Activated naive CD8-positive, alpha-beta T cell (primary cell): ENCODE measurements around the gene DNAJC4.
A peak's percentile ranks its signal among the peaks of the same experiment; 100 is the strongest.

Experiments used
- H3K27ac Mint-ChIP-seq: one replicate; pipeline ENCODE4 v1.8.0; 2021; ENCODE audit warnings: mixed read lengths
- H3K27me3 Mint-ChIP-seq: one replicate; pipeline ENCODE4 v1.8.0; 2021; ENCODE audit warnings: mixed read lengths
- H3K36me3 Mint-ChIP-seq: one replicate; pipeline ENCODE4 v1.8.0; 2021; ENCODE audit warnings: mixed read lengths
- H3K4me1 Mint-ChIP-seq: one replicate; pipeline ENCODE4 v1.8.0; 2021; ENCODE audit warnings: low read depth, mixed read lengths
- H3K4me3 Mint-ChIP-seq: one replicate; pipeline ENCODE4 v1.8.0; 2021; ENCODE audit warnings: mild to moderate bottlenecking, mixed read lengths
- H3K9me3 Mint-ChIP-seq: one replicate; pipeline ENCODE4 v1.8.0; 2021; ENCODE audit warnings: low read depth, mixed read lengths

Gene DNAJC4

DNA sequence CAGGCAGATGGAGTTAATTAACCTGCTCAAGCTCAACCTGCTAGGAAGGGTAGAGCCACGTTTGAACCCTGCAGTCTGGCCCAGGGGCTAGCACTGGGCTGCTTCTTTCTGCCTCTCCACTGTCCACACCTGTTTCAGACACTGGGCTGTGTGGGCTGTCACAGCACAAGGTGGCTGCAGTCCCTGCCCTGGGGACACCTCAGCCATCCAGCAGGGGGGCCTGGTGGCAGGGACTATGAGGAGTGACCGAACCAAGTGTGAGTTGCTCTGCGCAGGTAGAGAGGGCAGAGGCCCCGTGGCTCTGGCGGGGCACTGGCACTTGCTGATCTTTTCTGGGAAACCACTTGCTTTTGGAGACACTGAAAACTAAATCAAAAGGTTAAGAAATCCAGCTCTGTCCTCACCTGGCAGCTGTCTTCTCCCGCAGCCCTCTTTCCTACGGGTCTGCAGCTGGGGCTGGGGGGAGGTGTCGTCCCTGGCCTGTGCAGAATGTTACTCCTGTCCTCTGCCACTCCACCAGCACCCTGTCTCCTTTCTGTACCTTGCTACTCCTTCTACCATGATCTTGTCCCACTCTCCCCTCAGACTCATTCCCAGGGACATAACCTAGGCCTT lies 48.3 kb downstream of the DNAJC4 start:
- peaks cover 4% of the 10 kb centered on the region for H3K4me1 Mint-ChIP-seq
- no peaks in the 10 kb centered on the region for H3K27me3 Mint-ChIP-seq
- peaks cover 3% of the 10 kb centered on the region for H3K36me3 Mint-ChIP-seq
- H3K9me3 Mint-ChIP-seq: no peaks in the 10 kb centered on the region
- H3K27ac Mint-ChIP-seq: no peak overlapping the region
- no peak overlapping the region for H3K4me3 Mint-ChIP-seq

DNA sequence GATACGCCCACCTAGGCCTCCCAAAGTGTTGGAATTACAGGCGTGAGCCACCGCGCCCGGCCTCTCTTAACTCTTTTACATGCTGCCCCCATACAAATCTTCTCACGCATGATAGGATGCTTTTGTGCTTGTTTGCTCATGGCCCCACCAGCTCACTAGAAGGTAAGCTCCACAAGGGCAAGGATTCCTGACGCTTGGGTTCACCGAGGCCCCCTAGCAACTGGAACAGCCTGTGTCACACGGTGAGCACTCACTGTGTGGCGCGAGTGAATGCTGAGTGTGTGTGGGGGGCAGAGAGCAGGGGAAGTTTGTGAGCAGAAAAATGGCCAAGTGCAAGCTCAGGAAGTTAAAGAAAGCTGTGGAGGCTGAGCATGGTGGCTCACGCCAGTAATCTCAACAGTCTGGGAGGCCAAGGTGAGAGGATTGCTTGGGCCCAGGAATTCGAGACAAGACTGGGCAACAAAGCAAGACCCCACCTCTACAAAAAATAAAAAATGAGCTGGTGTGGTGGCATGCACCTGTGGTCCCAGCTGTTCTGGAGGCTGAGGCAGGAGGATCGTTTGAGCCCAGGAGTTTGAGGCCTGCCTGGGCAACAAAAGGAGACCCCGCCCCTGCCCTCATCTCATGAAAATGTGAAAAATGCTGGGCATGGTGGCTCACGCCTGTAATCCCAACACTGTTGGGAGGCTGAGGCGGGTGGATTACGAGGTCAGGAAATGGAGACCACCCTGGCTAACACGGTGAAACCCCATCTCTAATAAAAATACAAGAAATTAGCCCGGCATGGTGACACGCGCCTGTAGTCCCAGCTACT lies 51.8 kb downstream of the DNAJC4 start:
- Mint-ChIP-seq H3K27ac (no peak overlapping the region), H3K36me3 (peaks cover 3% of the 10 kb centered on the region), H3K4me3 (no peak overlapping the region), H3K9me3 (no peaks in the 10 kb centered on the region), H3K4me1 (peaks cover 15% of the 10 kb centered on the region), H3K27me3 (no peaks in the 10 kb centered on the region)

GRCh38 chr11:64283092-64283491 lies 52.7 kb downstream of the DNAJC4 start:
- peaks cover 3% of the 10 kb centered on the region for H3K36me3 Mint-ChIP-seq
- no peaks in the 10 kb centered on the region for H3K27me3 Mint-ChIP-seq
- H3K9me3 Mint-ChIP-seq: no peaks in the 10 kb centered on the region
- H3K4me3 Mint-ChIP-seq: peak overlapping the region; percentile 30
- peaks cover 15% of the 10 kb centered on the region for H3K4me1 Mint-ChIP-seq
- no peak overlapping the region for H3K27ac Mint-ChIP-seq
